Mucosa of rectum (tissue), 2 donors: ENCODE measurements around the gene RCAN3.
"Not testable (repeated sequence)": the region's sequence is repeated elsewhere in the genome, so short reads cannot be mapped to it uniquely, and the experiment has no call there.

Experiments
- H3K27ac ChIP-seq, 2 donors: one replicate each; pipeline ENCODE4 v1.7.0; 2013; ENCODE audit warnings: inconsistent platforms in 2 of 2, low read depth in 2 of 2, low read length in 2 of 2
- H3K27me3 ChIP-seq, 2 donors: one replicate each; pipeline ENCODE4 v1.7.0; 2013; ENCODE audit warnings: low read length in 2 of 2; ENCODE audit not compliant: control insufficient read depth in 2 of 2, insufficient read depth in 2 of 2
- H3K36me3 ChIP-seq, 2 donors: one replicate each; pipeline ENCODE4 v1.7.0; 2013; ENCODE audit warnings: low read length in 2 of 2; ENCODE audit not compliant: control insufficient read depth in 2 of 2, insufficient read depth in 2 of 2
- H3K4me1 ChIP-seq, 2 donors: one replicate each; pipeline ENCODE4 v1.7.0; 2013; ENCODE audit warnings: low read length in 2 of 2, mild to moderate bottlenecking in 1 of 2; ENCODE audit not compliant: control insufficient read depth in 2 of 2, insufficient read depth in 2 of 2
- H3K4me3 ChIP-seq, 2 donors: one replicate each; pipeline ENCODE4 v1.7.0; 2013; ENCODE audit warnings: low read length in 2 of 2
- H3K9ac ChIP-seq, 2 donors: one replicate each; pipeline ENCODE4 v1.7.0; 2013; ENCODE audit warnings: low read length in 2 of 2, low read depth in 1 of 2, mild to moderate bottlenecking in 1 of 2
- H3K9me3 ChIP-seq, 2 donors: one replicate each; pipeline ENCODE4 v1.7.0; 2013; ENCODE audit warnings: low read length in 2 of 2; ENCODE audit not compliant: control insufficient read depth in 2 of 2
- donor health status: healthy.
- donor health status: Normal muscosa, but diverticular disease.

The RCAN3 gene

DNA sequence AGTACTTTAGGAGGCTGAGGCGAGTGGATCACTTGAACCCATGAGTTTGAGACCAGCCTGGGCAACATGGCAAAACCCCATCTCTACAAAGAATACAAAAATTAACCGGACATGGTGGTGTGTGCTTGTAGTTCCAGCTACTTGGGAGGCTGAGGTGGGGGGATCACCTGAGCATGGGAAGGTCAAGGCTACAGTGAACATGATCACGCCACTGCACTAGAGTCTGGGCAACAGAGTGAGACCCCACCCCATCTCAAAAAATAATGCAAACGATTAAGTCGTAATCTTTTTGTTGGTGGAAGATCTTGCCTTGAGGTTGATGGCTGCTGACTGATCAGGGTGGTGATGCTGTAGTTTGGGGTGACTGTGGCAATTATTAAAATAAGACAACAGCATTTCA is 6.3 kb downstream of the RCAN3 start:
- Histone ChIP-seq H3K27me3 (no peaks in the 10 kb centered on the region), H3K4me3 (no peak overlapping the region), H3K36me3 (no peaks in the 10 kb centered on the region), H3K9me3 (no peaks in the 10 kb centered on the region), H3K4me1 (peaks cover 0 to 4% of the 10 kb centered on the region in 2 donors), H3K9ac (no peak overlapping the region), H3K27ac (no peak overlapping the region)

- peaks cover 0 to 4% of the 10 kb centered on the region in 2 donors for H3K36me3 ChIP-seq
- no peaks in the 10 kb centered on the region for H3K27me3 ChIP-seq
- no peak overlapping the region for H3K4me3 ChIP-seq
- H3K4me1 ChIP-seq = no peaks in the 10 kb centered on the region
- no peak overlapping the region for H3K27ac ChIP-seq
- H3K9me3 ChIP-seq = no peaks in the 10 kb centered on the region
- H3K9ac ChIP-seq = no peak overlapping the region
These were observed 11.1 kb downstream of the RCAN3 start for GRCh38 chr1:24513706-24514105.

- no peak overlapping the region for H3K4me3 ChIP-seq
- no peaks in the 10 kb centered on the region for H3K27me3 ChIP-seq
- H3K27ac ChIP-seq = no peak overlapping the region
- no peaks in the 10 kb centered on the region for H3K9me3 ChIP-seq
- peaks cover 0 to 4% of the 10 kb centered on the region in 2 donors for H3K36me3 ChIP-seq
- no peaks in the 10 kb centered on the region for H3K4me1 ChIP-seq
- no peak overlapping the region for H3K9ac ChIP-seq
These were observed 12.3 kb downstream of the RCAN3 start for GRCh38 chr1:24514946-24515345.

DNA sequence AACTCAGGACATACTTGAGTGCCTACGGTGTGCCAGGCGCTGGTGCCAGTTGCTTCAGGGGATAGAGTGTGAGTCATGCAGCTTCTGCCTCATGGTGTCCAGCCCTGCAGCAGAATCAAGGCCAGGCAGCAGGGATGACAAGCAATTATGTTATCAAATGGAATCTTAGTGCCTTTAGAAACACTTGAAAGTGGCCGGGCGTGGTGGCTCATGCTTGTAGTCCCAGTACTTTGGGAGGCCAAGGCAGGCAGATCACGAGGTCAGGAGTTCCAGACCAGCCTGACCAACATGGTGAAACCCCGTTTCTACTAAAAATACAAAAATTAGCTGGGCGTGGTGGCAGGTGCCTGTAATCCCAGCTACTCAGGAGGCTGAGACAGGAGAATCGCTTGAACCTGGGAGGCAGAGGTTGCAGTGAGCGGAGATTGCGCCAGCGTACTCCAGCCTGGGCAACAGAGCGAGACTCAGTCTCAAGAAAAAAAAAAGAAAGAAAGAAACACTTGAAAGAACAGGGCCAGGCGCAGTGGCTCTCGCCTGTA is 13.1 kb downstream of the RCAN3 start:
- not testable (repeated sequence) for H3K4me3 ChIP-seq, H3K27me3 ChIP-seq, H3K4me1 ChIP-seq, H3K27ac ChIP-seq, H3K9me3 ChIP-seq, H3K9ac ChIP-seq, H3K36me3 ChIP-seq

DNA sequence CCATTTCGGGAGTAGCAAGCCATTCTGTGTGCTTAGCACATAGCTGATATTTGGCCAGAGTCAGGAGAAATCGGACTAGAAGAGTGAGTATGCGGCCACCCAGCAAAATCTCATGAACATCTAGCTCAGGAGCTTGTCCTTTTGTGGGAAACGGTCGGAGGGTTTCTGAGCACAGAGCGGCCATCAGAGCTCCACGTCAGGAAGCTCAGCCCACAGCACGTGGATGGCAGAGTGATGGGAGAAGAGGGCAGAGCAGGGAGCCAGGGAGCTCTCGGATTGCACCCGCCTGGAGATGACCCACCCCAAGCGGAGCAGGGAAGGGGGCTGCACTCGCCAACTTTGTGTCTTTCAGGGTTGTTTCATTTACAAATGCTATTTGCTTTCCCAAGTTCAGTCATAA is 13.9 kb downstream of the RCAN3 start:
- H3K9me3 ChIP-seq = no peaks in the 10 kb centered on the region
- H3K36me3 ChIP-seq = peaks cover 0 to 6% of the 10 kb centered on the region in 2 donors
- H3K4me3 ChIP-seq = no peak overlapping the region
- no peaks in the 10 kb centered on the region for H3K4me1 ChIP-seq
- no peak overlapping the region for H3K27ac ChIP-seq
- no peak overlapping the region for H3K9ac ChIP-seq
- H3K27me3 ChIP-seq = no peaks in the 10 kb centered on the region

DNA sequence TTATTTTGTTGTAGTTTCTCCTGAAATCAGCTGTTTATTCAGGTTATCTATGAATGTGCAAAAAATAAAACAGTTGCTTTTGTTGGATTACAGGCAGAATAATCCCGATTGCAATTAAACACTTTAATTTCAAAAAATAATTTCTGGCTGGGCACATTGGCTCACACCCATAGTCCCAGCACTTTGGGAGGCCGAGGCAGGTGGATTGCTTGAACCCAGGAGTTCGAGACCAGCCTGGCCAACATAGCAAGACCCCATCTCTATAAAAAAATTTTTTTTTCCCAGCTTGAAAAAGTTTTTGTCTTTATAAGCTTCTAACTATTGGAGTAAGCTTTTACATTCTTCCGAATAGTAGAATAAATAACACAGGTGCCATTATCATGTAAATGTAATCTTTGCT is 15.3 kb downstream of the RCAN3 start:
- peaks cover 0 to 6% of the 10 kb centered on the region in 2 donors for H3K36me3 ChIP-seq
- H3K4me1 ChIP-seq = no peaks in the 10 kb centered on the region
- H3K27ac ChIP-seq = no peak overlapping the region
- H3K27me3 ChIP-seq = no peaks in the 10 kb centered on the region
- H3K9ac ChIP-seq = no peak overlapping the region
- no peak overlapping the region for H3K4me3 ChIP-seq
- H3K9me3 ChIP-seq = no peaks in the 10 kb centered on the region

DNA sequence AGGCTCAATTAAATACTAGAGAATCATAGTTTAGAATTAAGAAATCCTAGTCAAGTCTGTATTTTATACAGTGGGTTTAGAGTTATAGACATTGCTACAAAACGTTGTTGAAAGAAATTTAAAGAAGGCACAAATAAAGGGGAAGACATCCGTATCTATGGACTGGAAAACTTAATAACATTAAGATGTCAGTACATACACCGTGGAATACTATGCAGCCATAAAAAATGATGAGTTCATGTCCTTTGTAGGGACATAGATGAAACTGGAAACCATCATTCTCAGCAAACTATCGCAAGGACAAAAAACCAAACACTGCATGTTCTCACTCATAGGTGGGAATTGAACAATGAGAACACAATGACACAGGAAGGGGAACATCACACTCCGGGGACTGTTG is 17.6 kb downstream of the RCAN3 start:
- not testable (repeated sequence) for H3K9me3 ChIP-seq, H3K27me3 ChIP-seq, H3K4me3 ChIP-seq, H3K4me1 ChIP-seq, H3K27ac ChIP-seq, H3K9ac ChIP-seq, H3K36me3 ChIP-seq

DNA sequence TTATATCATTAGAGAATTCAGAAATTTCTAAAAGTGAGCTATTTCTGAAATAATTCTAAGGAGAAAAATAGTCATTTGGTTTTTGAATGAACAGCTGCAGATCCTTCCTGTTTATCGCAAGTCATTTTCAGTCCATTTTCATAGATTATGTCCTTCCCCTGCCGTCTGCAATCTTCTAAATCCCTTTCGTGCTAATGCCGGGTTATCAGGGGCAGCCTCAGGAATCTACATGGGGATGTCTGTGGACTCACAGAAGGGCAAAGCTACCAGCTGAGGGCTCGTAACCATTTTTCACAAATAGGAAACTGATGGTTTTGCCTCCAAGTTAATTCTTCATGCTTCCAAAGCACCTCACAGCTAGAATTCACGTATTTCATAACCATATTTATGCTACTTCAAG is 23.0 kb downstream of the RCAN3 start:
- no peaks in the 10 kb centered on the region for H3K4me1 ChIP-seq
- H3K4me3 ChIP-seq = no peak overlapping the region

GRCh38 chr1:24526045-24526444 is 23.4 kb downstream of the RCAN3 start:
- Histone ChIP-seq H3K36me3 (no peaks in the 10 kb centered on the region), H3K27me3 (no peaks in the 10 kb centered on the region), H3K9ac (no peak overlapping the region), H3K4me1 (no peaks in the 10 kb centered on the region), H3K4me3 (no peak overlapping the region), H3K9me3 (no peaks in the 10 kb centered on the region), H3K27ac (no peak overlapping the region)

More for the DNA sequence above, 23.0 kb downstream of the RCAN3 start:
- no peaks in the 10 kb centered on the region for H3K36me3 ChIP-seq
- H3K27me3 ChIP-seq = no peaks in the 10 kb centered on the region
- H3K9ac ChIP-seq = no peak overlapping the region
- no peak overlapping the region for H3K27ac ChIP-seq
- no peaks in the 10 kb centered on the region for H3K9me3 ChIP-seq

- Histone ChIP-seq H3K27ac (no peak overlapping the region), H3K27me3 (no peaks in the 10 kb centered on the region), H3K4me1 (no peaks in the 10 kb centered on the region), H3K9me3 (no peaks in the 10 kb centered on the region), H3K9ac (no peak overlapping the region), H3K36me3 (peaks cover 0 to 2% of the 10 kb centered on the region in 2 donors), H3K4me3 (no peak overlapping the region)
These were observed 24.4 kb downstream of the RCAN3 start for GRCh38 chr1:24526940-24527542.
